Measurements from ENCODE around the gene CD300LB. TPM values are rescaled to one million over a fixed set of nuclear protein-coding genes. Genes with fewer than 3 reads are reported as not detected.

Gene CD300LB
- total RNA-seq, 1 donor from 2014 or later: not detected

- Histone ChIP-seq H3K4me2 (ENCODE audit: low read length) (no peak overlapping the region), H3K36me3 (ENCODE audit: insufficient read depth, low read length) (no peaks in the 10 kb centered on the region), H2AFZ (ENCODE audit: low read depth, low read length) (no peak overlapping the region), H4K20me1 (ENCODE audit: insufficient read depth, low read length) (no peaks in the 10 kb centered on the region), H3K9ac (ENCODE audit: low read length) (no peak overlapping the region), H3K27me3 (ENCODE audit: insufficient read depth, low read length) (no peaks in the 10 kb centered on the region), H3K79me2 (ENCODE audit: insufficient read depth, low read length) (no peaks in the 10 kb centered on the region), H3K27ac (ENCODE audit: low read depth, low read length) (no peak overlapping the region), H3K4me3 (ENCODE audit: insufficient read depth, low read depth, low read length) (no peak overlapping the region), H3K9me3 (ENCODE audit: insufficient read depth, low read depth, low read length) (no peaks in the 10 kb centered on the region), H3K4me1 (ENCODE audit: insufficient read depth, low read length) (no peaks in the 10 kb centered on the region)
- no peak overlapping the region for H3K4me3 Mint-ChIP-seq (ENCODE audit: unreplicated experiment)
- no peak overlapping the region for H3K27ac Mint-ChIP-seq (ENCODE audit: unreplicated experiment)
- DNase-seq (ENCODE audit: low read depth) (no peak), FAIRE-seq (no peak)
- H3K9me3 Mint-ChIP-seq (ENCODE audit: unreplicated experiment): peaks cover 3% of the 10 kb centered on the region
- H3K27me3 Mint-ChIP-seq (ENCODE audit: low read depth, unreplicated experiment): peaks cover 44% of the 10 kb centered on the region
- peaks cover 1% of the 10 kb centered on the region for H3K36me3 Mint-ChIP-seq (ENCODE audit: low read depth, unreplicated experiment)
- no peak for TF ChIP-seq EZH2 (IDR thresholded peaks at IDR 0.05; ENCODE audit: insufficient read depth, low read length)
- TF ChIP-seq CTCF (IDR thresholded peaks at IDR 0.05; ENCODE audit: insufficient read depth, low read depth, low read length): no peak
- peaks cover 9% of the 10 kb centered on the region for H3K4me1 Mint-ChIP-seq (ENCODE audit: low read depth, unreplicated experiment)
Measured at GRCh38 chr17:74550602-74551001, 19.3 kb upstream of the CD300LB start.

- no peak for FAIRE-seq
- peaks cover 9% of the 10 kb centered on the region for H3K4me1 Mint-ChIP-seq (ENCODE audit: low read depth, unreplicated experiment)
- Histone ChIP-seq H2AFZ (ENCODE audit: low read depth, low read length) (no peak overlapping the region), H3K4me1 (ENCODE audit: insufficient read depth, low read length) (no peaks in the 10 kb centered on the region), H4K20me1 (ENCODE audit: insufficient read depth, low read length) (no peaks in the 10 kb centered on the region), H3K9me3 (ENCODE audit: insufficient read depth, low read depth, low read length) (no peaks in the 10 kb centered on the region), H3K27me3 (ENCODE audit: insufficient read depth, low read length) (no peaks in the 10 kb centered on the region), H3K4me2 (ENCODE audit: low read length) (no peak overlapping the region), H3K9ac (ENCODE audit: low read length) (no peak overlapping the region), H3K79me2 (ENCODE audit: insufficient read depth, low read length) (no peaks in the 10 kb centered on the region), H3K36me3 (ENCODE audit: insufficient read depth, low read length) (no peaks in the 10 kb centered on the region), H3K27ac (ENCODE audit: low read depth, low read length) (no peak overlapping the region), H3K4me3 (ENCODE audit: insufficient read depth, low read depth, low read length) (no peak overlapping the region)
- H3K27me3 Mint-ChIP-seq (ENCODE audit: low read depth, unreplicated experiment): peaks cover 35% of the 10 kb centered on the region
- H3K36me3 Mint-ChIP-seq (ENCODE audit: low read depth, unreplicated experiment): no peaks in the 10 kb centered on the region
- no peak overlapping the region for H3K4me3 Mint-ChIP-seq (ENCODE audit: unreplicated experiment)
- H3K9me3 Mint-ChIP-seq (ENCODE audit: unreplicated experiment): peaks cover 3% of the 10 kb centered on the region
- no peak for DNase-seq (ENCODE audit: low read depth)
- TF ChIP-seq EZH2 (IDR thresholded peaks at IDR 0.05; ENCODE audit: insufficient read depth, low read length) (no peak), CTCF (IDR thresholded peaks at IDR 0.05; ENCODE audit: insufficient read depth, low read depth, low read length) (no peak)
- H3K27ac Mint-ChIP-seq (ENCODE audit: unreplicated experiment): no peak overlapping the region
Measured at GRCh38 chr17:74549343-74549742, 18.1 kb upstream of the CD300LB start.

- no peak for FAIRE-seq
- H3K4me2 ChIP-seq (ENCODE audit: low read length): no peak overlapping the region
- H3K79me2 ChIP-seq (ENCODE audit: insufficient read depth, low read length): no peaks in the 10 kb centered on the region
- no peak overlapping the region for H3K4me3 Mint-ChIP-seq (ENCODE audit: unreplicated experiment)
- peaks cover 9% of the 10 kb centered on the region for H3K4me1 Mint-ChIP-seq (ENCODE audit: low read depth, unreplicated experiment)
- H3K9me3 Mint-ChIP-seq (ENCODE audit: unreplicated experiment): peaks cover 3% of the 10 kb centered on the region
- DNase-seq (ENCODE audit: low read depth): no peak
- no peaks in the 10 kb centered on the region for H3K36me3 Mint-ChIP-seq (ENCODE audit: low read depth, unreplicated experiment)
- H3K27ac Mint-ChIP-seq (ENCODE audit: unreplicated experiment): no peak overlapping the region
- H3K4me1 ChIP-seq (ENCODE audit: insufficient read depth, low read length): no peaks in the 10 kb centered on the region
- H3K27ac ChIP-seq (ENCODE audit: low read depth, low read length): no peak overlapping the region
- H3K4me3 ChIP-seq (ENCODE audit: insufficient read depth, low read depth, low read length): no peak overlapping the region
- H3K27me3 Mint-ChIP-seq (ENCODE audit: low read depth, unreplicated experiment): peaks cover 30% of the 10 kb centered on the region
- TF ChIP-seq CTCF (IDR thresholded peaks at IDR 0.05; ENCODE audit: insufficient read depth, low read depth, low read length) (no peak), EZH2 (IDR thresholded peaks at IDR 0.05; ENCODE audit: insufficient read depth, low read length) (no peak)
- no peaks in the 10 kb centered on the region for H3K27me3 ChIP-seq (ENCODE audit: insufficient read depth, low read length)
- no peaks in the 10 kb centered on the region for H4K20me1 ChIP-seq (ENCODE audit: insufficient read depth, low read length)
- H2AFZ ChIP-seq (ENCODE audit: low read depth, low read length): no peak overlapping the region
- H3K9ac ChIP-seq (ENCODE audit: low read length): no peak overlapping the region
- no peaks in the 10 kb centered on the region for H3K9me3 ChIP-seq (ENCODE audit: insufficient read depth, low read depth, low read length)
- no peaks in the 10 kb centered on the region for H3K36me3 ChIP-seq (ENCODE audit: insufficient read depth, low read length)
Measured at GRCh38 chr17:74547736-74548135, 16.5 kb upstream of the CD300LB start.

All from astrocyte (in vitro differentiated cells and primary cell).